ENCODE results near the gene ABCC4.

ABCC4 gene

DNA sequence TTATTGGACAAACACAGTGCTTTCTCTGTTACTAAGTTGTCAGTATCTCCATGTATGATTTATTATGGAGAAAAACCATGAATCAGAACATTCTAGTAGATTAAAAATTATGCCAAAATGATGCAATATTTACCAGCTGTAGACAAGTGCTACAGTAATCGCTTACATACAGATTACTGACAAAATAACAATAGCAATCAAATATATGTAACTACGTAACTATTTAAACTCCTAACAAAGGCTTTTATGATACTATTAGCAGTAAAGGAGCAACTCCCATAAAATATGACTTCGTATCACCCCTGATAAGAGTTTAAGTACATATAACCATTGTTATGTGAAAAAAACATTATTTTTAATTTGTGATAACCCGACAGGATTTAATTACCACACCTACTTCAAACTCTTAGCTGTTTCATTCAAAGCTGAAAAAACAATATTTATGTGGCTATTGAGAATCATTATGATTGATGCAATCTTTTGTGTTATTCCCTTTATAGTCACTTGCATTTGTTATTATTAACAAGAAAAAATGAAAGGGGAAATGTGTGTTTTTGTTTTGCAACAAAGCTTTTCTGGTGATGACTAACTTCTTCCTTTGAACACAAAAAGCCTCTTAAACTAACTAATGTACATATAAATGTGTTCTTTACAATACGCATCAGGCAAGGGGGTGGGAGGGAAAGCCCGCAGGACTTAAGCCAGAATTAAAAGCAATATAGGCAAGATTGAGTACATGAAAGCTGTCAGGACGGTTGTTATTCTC is 147.4 kb downstream of the ABCC4 start:
- no peak for DNase-seq

DNA sequence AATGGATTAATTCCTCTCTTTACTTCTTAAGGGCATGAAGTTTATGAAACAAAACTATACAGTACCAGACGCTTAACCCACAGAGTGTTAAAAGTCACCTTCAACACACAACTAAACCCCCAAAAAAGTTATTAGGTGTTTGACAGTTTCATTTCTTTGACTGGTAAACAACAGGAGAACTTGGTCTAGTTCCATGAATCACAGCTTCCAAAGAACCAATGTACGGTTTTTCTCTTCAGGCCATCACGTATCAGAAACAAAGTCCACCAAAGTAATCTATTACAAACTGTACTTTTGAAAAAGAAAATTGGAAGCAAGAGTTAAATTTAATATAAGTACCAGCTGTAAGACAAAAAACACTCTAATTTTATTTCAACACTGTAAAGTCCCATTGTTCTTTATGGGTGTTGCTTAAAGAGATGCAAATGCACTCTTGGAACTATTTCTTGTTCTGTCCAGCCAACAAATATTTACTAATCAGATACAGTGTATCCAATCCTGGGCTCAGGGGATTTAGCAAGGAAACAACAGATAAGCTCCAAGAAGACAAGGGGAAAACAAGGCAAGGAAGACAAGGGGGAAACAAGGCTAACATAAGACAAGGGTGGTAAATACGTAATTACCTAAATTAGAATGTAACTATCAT is 149.2 kb downstream of the ABCC4 start:
- no peak for DNase-seq

DNA sequence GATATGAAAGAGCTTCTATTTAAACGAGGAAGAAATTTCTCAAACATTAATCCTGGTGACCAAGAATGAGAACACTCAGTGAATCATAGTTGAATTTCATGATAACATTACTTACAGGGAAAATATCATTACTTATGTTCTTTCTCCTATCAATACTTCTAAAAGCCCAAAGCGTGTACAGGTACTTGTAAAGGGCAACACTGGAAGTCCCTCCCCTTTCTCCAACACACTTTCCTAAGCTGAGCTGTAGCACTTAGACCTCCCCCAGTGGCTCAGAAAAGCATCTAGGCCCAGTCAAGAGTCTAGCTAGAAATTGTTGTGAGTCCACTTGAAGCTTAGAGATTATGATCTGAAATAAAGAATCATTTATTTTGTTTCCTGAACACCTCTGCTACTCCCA is 150.7 kb downstream of the ABCC4 start:
- DNase-seq = no peak

DNA sequence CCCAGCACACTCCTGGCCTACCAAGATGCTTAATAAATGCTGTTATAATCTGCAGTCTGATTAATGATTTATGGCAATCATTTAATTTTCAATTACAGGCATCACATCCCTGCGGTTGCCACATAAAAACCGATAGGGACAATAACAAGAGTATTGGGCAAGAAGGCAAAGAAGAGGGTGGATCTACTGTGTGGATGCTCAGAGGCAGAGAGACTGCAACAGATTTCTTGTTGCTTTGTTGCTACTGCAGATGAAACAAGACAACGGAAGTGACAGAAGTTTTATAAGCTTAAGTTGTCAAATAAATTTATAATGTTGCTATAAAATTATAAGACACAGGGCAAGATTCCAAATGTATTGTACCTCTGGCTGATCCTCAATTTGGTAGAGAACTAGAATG is 154.8 kb downstream of the ABCC4 start:
- DNase-seq = no peak

DNA sequence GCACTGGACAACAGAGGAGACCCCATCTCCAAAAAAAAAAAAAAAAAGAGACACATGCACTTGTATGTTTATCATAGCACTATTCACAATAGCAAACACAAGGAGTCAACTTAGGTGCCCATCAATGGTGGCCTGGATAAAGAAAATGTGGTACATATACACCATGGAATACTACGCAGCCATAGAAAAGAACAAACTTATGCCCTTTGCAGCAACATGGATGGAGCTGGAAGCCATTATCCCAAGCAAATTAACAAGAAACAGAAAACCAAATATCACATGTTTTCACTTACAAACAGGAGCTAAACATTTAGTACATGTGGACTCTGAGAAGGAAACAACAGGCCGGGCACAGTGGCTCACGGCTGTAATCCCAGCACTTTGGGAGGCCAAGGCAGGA is 155.7 kb downstream of the ABCC4 start:
- DNase-seq = no peak

DNA sequence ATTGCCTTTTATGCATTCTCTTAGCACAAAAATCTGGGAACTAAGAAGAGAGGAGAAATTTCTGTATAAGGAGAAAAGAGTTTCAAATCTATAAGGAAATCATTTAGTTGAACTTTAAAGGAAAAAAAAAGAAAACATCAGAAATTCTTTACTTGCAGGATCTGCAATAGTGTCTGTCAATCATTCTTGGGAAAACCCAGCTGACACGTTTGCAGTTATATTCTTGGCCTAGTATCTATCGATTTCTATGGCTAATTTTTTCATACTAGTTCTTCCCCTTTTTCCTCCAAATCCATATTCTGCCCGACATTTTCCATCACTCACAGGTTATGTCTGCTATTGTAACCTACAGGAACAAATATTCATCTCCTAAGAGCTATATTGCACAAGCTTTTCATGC is 160.7 kb downstream of the ABCC4 start:
- DNase-seq = no peak

DNA sequence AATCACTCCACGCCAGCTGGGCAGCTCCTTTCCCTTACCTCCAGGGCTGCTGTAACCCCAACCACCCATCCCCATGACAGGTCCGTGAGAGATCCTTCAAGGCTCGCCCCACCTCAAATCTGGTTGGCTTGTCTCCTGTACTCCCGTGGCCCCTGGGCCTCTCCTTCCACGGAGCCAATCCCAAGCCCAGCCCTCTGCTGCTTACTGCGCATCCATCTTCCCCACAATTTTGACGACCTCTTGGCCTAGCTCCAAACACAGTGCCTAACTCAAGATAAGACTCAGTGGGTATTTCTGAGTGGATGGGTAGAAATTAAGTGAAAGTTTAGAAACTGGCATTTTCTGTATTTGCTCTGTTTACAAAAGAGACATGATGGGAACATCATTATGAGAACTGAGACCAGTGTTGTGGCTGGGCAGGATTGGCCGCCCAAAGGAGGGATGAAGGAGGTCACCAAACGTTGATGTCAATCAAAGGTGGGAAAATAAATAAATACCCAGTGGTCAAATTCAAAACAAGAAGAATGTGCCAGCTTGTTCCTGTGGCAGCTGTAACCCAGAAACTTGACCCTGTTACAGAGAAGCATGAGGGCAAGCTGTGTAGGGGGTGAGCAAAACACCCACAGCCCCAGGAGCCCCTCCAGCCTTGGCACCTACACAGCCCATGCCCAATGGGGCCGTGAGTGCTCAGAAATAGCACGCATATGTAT is 162.2 kb downstream of the ABCC4 start:
- no peak for DNase-seq

DNA sequence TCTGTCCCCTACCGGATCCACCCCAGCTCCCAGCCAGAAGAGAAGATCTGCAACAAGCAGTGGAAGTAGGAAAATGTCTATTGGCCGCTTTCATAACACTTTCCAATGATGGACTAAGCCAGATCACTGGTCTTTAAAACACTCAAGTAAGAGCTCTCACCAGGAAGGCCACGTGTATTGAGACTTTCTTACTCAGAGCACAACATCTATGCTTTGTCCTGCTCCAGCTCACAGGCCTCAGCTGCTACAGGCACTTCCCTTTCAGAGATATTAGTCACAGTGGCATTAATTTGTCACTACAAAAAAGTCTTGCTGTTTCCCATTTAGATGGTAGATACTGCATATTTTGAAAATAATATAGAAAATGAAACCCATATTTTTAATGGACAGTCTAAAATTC is 164.2 kb downstream of the ABCC4 start:
- DNase-seq = no peak

DNA sequence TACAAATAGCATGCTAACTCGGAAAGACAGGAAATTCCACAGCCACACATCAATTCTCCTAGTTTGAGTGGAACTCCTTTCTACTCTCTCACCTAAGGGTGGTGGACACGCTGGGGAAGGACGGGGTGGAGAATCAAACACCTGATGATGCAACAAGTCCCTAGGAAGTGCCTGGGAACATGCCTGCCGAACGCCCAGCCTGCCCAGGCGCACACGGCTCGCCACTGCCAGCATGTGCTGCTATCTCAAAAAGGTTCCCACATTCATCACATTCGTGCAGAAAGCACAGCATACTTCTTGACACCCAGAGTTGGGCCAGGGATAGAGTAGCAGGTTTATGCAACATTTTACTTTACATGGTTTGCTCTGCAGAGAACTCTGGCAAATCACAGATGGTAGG is 164.6 kb downstream of the ABCC4 start:
- no peak for DNase-seq

DNA sequence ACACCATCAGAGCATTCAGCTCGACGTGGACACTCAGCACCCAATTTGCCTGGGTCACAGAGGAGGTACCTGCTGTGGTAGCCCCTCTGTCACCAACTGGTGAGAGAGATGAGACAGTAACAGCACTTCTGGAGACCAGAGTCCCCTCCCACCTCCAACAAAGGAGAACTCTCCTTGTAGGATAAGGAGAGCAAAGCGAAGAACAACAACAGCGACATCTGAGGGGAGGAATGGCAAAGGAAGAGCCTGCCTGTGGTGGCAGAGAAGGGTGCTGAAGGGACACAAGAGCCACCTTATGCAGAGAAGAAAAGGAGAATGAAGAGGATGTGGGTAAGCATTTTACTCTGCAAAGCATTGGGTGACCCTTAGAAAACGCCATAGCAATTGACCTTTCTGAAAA is 167.8 kb downstream of the ABCC4 start:
- DNase-seq = no peak

DNA sequence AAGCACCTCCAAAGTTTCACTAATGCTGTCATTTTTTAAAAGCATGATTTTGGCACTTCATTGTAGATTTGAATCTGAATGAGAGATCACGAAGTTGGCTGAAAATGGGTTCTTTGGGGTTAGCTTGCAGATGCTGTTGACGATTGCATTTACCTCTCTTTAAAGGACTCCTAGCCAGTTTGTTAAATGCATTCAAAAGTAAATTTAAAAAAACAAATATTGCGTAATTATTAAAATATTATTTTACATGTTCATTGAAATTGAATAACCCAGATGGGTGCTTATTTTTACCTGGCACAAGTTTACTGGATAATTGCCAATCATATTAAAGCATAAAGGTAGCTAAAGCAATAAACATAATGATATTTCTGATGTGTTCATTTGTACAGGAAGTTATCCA is 172.2 kb downstream of the ABCC4 start:
- DNase-seq = no peak

DNA sequence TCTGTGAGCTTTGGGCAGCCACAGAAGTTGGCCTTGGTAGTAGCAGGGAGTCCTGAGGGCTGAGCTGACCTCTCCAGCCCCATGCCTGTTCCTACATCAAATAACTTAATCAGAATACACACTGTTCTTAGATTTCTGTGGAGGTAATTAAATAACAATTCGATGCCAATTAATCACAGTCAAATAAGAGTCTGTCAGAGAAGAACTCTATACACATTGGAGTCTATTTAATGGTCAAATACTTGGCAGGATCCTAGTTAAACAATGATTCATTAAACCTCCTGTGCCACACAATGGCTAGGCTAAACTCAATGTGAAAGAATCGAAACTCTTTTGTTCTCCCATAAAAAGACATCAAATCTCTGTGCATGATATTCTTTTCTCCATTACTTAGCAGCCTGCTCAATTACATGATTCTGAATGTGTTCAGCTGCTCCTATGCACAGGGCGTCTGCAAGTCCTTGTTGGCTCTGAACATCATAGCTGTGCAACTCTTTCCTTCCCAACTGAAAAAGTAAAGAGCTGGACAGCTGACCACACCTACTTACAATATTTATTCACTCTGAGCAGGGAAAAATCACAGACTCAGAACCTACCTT is 173.1 kb downstream of the ABCC4 start:
- DNase-seq = no peak

DNA sequence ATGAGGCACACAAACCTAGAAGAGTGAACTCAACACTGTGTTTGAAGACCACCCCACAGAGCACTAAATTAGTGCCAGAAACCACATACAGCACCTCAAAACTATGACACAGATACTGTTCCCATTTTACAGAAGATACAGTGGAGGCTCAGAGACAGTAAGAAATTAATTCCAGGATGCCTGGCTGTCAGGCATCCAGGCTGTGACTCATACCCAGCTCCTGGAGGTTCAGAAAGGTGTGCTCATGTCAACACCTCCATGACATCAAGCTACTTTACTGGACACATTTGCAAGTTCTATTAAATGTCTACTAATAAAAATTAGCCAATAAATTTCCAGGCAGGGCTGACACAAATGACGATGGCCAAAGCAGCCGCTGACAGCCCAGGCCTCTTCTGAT is 176.3 kb downstream of the ABCC4 start:
- no peak for DNase-seq

DNA sequence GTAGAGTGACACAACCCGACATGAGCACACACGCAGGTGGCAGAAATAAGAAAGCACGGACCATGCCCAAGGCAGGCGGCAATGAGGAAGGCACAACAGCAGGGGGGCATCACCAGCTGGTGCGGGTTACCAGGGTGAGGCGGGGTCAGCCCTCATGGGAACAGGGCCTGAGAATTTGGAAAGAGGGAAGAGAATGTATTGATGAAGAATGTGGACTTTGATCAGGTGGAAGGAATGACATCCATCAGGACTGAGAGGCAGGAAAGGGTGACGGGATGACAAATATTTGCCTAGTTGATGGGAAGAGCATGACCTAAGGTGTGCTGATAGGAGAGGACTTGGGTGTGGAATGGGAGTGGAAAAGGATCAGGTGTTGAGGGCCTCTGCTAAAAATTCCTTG is 177.5 kb downstream of the ABCC4 start:
- no peak for DNase-seq

DNA sequence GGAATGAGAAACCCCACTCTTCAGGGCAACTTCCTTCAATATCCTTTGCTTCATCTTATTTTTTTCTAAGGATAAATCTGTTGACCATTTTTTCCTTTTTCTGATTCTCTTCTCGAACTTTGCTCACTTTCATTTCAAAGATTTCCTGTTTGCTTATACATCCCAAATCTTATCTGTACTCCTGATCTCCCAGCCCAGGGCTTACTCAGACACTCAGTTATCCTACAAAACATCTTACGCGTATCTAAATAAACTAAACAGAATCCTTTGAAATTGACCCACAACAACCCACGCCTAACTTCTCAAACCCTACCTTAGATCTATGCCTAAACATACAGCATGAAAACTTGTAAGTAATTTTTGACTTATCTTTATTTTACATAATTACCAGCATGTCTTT is 179.2 kb downstream of the ABCC4 start:
- DNase-seq = no peak

DNA sequence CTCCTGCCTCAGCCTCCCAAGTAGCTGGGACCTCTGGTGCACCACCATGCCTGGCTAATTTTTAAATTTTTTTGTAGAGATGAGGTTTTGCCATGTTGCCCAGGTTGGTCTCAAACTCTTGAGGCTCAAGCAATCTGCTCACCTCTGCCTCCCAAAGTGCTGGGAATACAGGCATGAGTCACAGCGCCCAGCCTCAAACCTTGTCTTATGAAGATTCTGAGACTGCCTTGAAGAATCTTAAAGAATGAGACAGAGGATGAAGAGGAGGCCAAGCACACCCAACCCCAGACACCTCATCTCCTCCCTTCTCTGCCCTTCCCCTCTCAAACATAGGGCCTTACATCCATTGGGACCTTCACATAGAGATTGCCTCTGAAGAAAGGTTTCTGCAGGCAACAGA is 179.7 kb downstream of the ABCC4 start:
- no peak for DNase-seq

DNA sequence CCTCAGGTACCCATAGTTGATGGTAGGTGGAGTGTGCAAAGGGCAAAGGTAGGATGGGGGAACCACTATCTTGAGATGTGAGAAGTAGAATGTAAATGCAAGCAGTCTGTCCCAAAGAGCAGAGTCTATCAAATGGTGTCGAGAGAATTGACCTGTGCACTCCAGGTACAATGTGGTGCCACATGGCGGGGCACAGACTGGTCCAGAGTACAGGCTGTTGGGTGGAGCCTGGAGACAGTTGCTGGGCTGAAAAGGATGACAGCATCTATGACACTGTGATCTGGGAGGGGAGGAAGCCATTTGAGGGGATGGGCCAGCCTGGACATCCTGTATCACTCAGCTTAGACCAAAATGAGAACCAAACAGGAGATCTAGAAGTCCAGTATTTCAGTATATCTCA is 180.6 kb downstream of the ABCC4 start:
- no peak for DNase-seq

DNA sequence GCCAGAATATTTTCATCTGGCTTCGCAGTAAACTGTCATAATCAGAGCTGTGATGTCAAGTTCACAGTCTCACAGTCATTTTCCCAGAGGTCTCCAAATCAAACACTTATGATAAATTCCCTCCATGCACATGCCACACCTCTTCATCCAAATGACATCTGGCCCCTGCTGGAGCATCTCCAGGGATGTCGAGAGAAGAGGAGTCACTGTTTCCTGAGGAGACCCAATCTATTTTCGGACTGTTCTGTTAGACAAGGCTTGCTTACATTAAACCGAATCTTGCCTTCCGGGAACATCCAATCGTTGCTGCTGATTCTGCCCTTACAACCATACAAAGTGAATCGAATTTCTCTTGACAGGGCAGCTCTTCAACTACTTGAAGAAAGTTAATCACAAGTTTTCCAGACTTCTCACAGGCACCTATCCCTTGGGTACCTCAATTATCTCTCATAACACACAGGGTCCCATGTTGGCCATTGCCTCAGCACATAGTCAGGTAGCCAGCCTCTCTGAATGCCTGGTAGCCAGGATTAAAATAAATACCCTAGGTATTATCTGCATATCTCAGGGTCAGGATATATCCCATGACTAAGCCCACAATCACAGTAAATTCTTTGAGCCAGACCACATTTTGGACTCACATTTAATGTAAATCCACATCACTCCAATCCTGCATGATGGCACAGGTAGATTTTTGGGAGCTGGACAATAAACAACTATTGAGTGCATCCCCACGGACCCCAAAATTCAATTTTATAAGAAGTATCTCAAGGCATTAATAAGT is 182.5 kb downstream of the ABCC4 start:
- no peak for DNase-seq

DNA sequence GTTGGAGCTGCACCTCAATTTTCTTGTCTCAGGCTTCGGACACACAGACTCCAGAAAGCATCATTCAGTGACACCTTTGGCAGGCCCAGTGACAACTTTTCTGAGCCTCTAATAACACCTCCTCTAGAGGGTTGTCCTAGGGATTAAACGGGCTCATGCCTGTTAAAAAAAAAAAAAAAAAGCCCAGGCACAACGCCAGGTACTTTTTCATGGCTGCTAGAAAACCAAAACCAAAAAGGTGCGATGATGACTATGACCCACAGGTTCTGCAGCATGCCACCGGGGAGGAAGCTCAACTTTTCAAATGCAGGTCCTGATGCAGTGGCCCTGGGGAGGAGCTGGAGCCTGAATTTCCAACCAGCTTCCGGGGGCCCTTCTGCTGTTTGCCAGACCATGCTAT is 184.2 kb downstream of the ABCC4 start:
- no peak for DNase-seq

DNA sequence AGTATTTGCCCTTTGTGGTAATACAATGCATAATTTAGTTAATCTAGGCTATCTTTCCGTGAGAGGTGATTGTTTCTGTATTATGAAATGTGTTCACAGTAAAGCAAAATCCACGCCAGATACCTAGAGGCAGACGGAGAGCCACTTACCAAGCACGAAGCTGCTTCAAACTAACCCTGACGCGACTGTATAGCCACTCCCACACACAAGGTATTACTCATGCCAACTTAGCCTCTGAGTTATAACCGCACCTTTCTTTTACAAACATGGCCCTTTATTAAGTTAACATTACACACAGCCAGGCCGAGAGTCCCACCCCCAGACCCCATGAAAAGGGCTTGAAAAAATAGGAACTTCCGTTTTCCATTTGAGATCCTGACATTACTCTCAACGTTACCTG is 185.7 kb downstream of the ABCC4 start:
- no peak for DNase-seq

DNA sequence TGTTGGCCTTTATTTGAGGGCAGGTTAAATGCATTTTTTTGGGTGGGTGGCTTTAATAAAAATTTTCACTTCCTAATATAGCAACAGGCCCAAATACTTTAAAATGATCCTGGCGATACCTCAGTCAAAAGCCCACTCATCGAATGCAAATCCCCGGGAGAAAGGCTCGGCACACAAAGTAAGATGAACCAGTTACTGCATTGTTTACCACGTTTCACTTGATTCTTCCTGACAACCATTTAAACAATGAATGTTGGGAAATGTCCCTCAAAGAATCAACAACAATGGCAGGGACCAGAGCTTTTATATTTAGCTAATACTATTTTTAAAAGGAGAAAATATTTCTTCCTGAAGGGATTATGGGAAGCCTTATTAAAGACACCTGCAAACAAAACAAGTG is 187.7 kb downstream of the ABCC4 start:
- no peak for DNase-seq

DNA sequence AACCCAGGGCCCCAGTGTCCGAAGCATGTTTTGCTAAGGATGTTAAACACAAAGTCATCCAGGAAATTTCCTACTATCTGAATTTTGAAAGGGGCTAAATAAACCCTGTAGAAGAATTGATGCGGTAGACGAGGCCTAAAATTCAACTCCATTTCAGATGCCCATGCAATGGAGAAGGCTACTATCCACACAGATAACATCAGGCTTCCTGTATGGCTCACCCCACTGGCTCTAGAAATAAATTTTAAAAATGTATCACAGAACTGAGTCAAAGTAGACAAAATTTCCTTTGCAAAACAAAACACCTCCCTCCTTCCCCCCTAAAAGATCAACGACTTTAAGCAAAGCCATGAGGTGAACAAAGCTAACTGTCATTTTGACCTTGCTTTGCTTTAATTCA is 188.4 kb downstream of the ABCC4 start:
- DNase-seq = no peak

DNA sequence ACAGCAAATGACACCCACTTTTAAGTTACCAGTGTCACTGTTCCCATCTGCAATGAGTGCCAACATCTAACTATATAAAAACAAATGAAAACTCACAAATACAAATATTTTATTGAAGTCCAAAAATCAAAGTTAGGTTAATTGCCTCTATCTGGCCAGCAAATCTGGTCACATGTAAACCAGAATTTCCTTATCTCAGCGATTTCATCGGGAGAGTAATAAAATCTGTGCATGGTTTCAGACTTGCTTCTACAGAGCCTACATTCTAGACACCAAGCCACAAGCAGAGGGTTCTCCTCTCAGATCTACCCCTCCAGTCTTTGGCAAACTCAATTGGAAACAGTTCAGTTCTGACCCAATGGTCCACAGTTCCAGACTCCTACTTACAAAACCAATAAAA is 189.6 kb downstream of the ABCC4 start:
- no peak for DNase-seq
